OCI-LY1 (cell line): ENCODE measurements around the gene ARHGEF28.

Source experiments
- H2AFZ ChIP-seq: fragments of 200-600 bp; sonication (generic), shearing (Covaris generic); 2 replicates; pipeline ENCODE4 v1.6.0; 2014; ENCODE audit warnings: antibody characterized with exemption, mild to moderate bottlenecking, low read length
- H3F3A ChIP-seq: fragments of 200-600 bp; sonication (generic), shearing (Covaris generic); 2 replicates; pipeline ENCODE4 v1.6.0; 2014; ENCODE audit warnings: mild to moderate bottlenecking, antibody characterized with exemption, low read length, moderate library complexity; ENCODE audit not compliant: insufficient read depth
- H3K27ac ChIP-seq: fragments of 200-600 bp; sonication (generic); 2 replicates; pipeline ENCODE4 v1.5.1; 2014; ENCODE audit warnings: low read length, mixed run types, mild to moderate bottlenecking, low read depth; ENCODE audit not compliant: poor library complexity, severe bottlenecking
- H3K27me3 ChIP-seq: fragments of 200-600 bp; sonication (generic); 2 replicates; pipeline ENCODE4 v1.6.0; 2014; ENCODE audit warnings: antibody characterized with exemption, mild to moderate bottlenecking, low read length, moderate library complexity; ENCODE audit not compliant: insufficient read depth
- H3K36me3 ChIP-seq: fragments of 200-600 bp; sonication (generic); 2 replicates; pipeline ENCODE4 v1.6.1; 2014; ENCODE audit warnings: mild to moderate bottlenecking, antibody characterized with exemption, low read length, moderate library complexity, mixed read lengths; ENCODE audit not compliant: insufficient read depth
- H3K4me1 ChIP-seq: fragments of 200-600 bp; sonication (generic); 2 replicates; pipeline ENCODE4 v1.5.1; 2014; ENCODE audit warnings: mild to moderate bottlenecking, low read length, moderate library complexity; ENCODE audit not compliant: insufficient read depth, severe bottlenecking
- H3K4me2 ChIP-seq: fragments of 200-600 bp; sonication (generic), shearing (Covaris generic); 2 replicates; pipeline ENCODE4 v1.6.1; 2014; ENCODE audit warnings: low read length
- H3K4me3 ChIP-seq: fragments of 200-600 bp; sonication (generic); 2 replicates; pipeline ENCODE4 v1.5.1; 2014; ENCODE audit warnings: low read length, low read depth, mild to moderate bottlenecking, mixed read lengths; ENCODE audit not compliant: poor library complexity, severe bottlenecking
- H3K79me2 ChIP-seq: fragments of 200-600 bp; shearing (Covaris generic); 2 replicates; pipeline ENCODE4 v1.6.1; 2016; ENCODE audit warnings: mixed run types, low read length, mixed read lengths; ENCODE audit not compliant: insufficient read depth
- H3K9ac ChIP-seq: fragments of 200-600 bp; sonication (generic), shearing (Covaris generic); 2 replicates; pipeline ENCODE4 v1.6.1; 2014; ENCODE audit warnings: mild to moderate bottlenecking, low read length, mixed read lengths
- H3K9me2 ChIP-seq: fragments of 200-600 bp; sonication (generic), shearing (Covaris generic); 2 replicates; pipeline ENCODE4 v1.6.1; 2014; ENCODE audit warnings: low read depth, mild to moderate bottlenecking, low read length, mixed read lengths
- H3K9me3 ChIP-seq: fragments of 200-600 bp; shearing (Covaris generic); 2 replicates; pipeline ENCODE4 v1.6.1; 2014; ENCODE audit warnings: low read length, mixed read lengths
- H4K20me1 ChIP-seq: fragments of 200-600 bp; sonication (generic), shearing (Covaris generic); 2 replicates; pipeline ENCODE4 v1.6.0; 2016; ENCODE audit warnings: mild to moderate bottlenecking, low read length; ENCODE audit not compliant: insufficient read depth
- CTCF ChIP-seq: fragments of 200-600 bp; sonication (generic), shearing (Covaris generic); IDR thresholded peaks from 2 replicates; pipeline ENCODE4 v1.5.1; 2017; ENCODE audit warnings: mild to moderate bottlenecking, antibody characterized with exemption, low read length, moderate library complexity, mixed read lengths
- EZH2 ChIP-seq: fragments of 200-600 bp; sonication (generic), shearing (Covaris generic); IDR thresholded peaks from 2 replicates; pipeline ENCODE4 v1.8.0; 2017; ENCODE audit warnings: borderline replicate concordance, mixed run types, mild to moderate bottlenecking, antibody characterized with exemption, low read length, moderate library complexity, mixed read lengths

ARHGEF28 gene

GRCh38 chr5:73865315-73865714 lies 239.3 kb downstream of the ARHGEF28 start:
- H3K4me3 ChIP-seq, result no peak overlapping the region
- no peaks in the 10 kb centered on the region for H3K27me3 ChIP-seq
- no peaks in the 10 kb centered on the region for H3K9me3 ChIP-seq
- no peak overlapping the region for H2AFZ ChIP-seq
- H3K79me2 ChIP-seq, result no peaks in the 10 kb centered on the region
- TF ChIP-seq EZH2 (no peak), CTCF (no peak)
- H3K4me2 ChIP-seq, result no peak overlapping the region
- H3K27ac ChIP-seq, result no peak overlapping the region
- no peaks in the 10 kb centered on the region for H4K20me1 ChIP-seq
- no peaks in the 10 kb centered on the region for H3F3A ChIP-seq
- H3K36me3 ChIP-seq, result no peaks in the 10 kb centered on the region
- no peaks in the 10 kb centered on the region for H3K9me2 ChIP-seq
- no peak overlapping the region for H3K9ac ChIP-seq
- H3K4me1 ChIP-seq, result no peaks in the 10 kb centered on the region

- Histone ChIP-seq H2AFZ (no peak overlapping the region), H3K9me2 (no peaks in the 10 kb centered on the region), H4K20me1 (no peaks in the 10 kb centered on the region), H3K79me2 (no peaks in the 10 kb centered on the region), H3K4me2 (no peak overlapping the region), H3K36me3 (no peaks in the 10 kb centered on the region), H3K27ac (no peak overlapping the region), H3K27me3 (no peaks in the 10 kb centered on the region), H3K9me3 (no peaks in the 10 kb centered on the region), H3K4me1 (no peaks in the 10 kb centered on the region), H3K4me3 (no peak overlapping the region), H3F3A (no peaks in the 10 kb centered on the region), H3K9ac (no peak overlapping the region)
- no peak for TF ChIP-seq CTCF
These were observed 241.6 kb downstream of the ARHGEF28 start for GRCh38 chr5:73867345-73868335.

- Histone ChIP-seq H3K4me1 (no peaks in the 10 kb centered on the region), H3K9me3 (no peaks in the 10 kb centered on the region), H3K27ac (no peak overlapping the region), H3K36me3 (no peaks in the 10 kb centered on the region), H3F3A (no peaks in the 10 kb centered on the region), H3K4me3 (no peak overlapping the region), H2AFZ (no peak overlapping the region), H3K9me2 (no peaks in the 10 kb centered on the region), H4K20me1 (no peaks in the 10 kb centered on the region), H3K27me3 (no peaks in the 10 kb centered on the region), H3K79me2 (no peaks in the 10 kb centered on the region), H3K4me2 (no peak overlapping the region), H3K9ac (no peak overlapping the region)
- no peak for TF ChIP-seq EZH2
- no peak for TF ChIP-seq CTCF
These were observed 257.6 kb downstream of the ARHGEF28 start for GRCh38 chr5:73883646-73884045.
